HG03354 (cell line): ENCODE results near the gene WDR1.

Source experiments
- ATAC-seq: cut with Tn5 transposase; IDR thresholded peaks from one replicate; pipeline ENCODE4 v1.9.1; 2021; ENCODE audit warnings: mild to moderate bottlenecking; ENCODE audit not compliant: unreplicated experiment, poor library complexity, severe bottlenecking

Gene WDR1

GRCh38 chr4:10115797-10116568 lies 616 bp downstream of the WDR1 start:
- ATAC-seq = peak; percentile 33

GRCh38 chr4:10115271-10115796 lies 1.3 kb downstream of the WDR1 start:
- no peak for ATAC-seq

GRCh38 chr4:10114607-10115006 lies 2.0 kb downstream of the WDR1 start:
- ATAC-seq = no peak

- no peak for ATAC-seq
These were observed 2.5 kb downstream of the WDR1 start for GRCh38 chr4:10114147-10114546.

- ATAC-seq = no peak
These were observed 3.1 kb downstream of the WDR1 start for GRCh38 chr4:10113362-10114047.

- ATAC-seq = no peak
These were observed 3.8 kb downstream of the WDR1 start for GRCh38 chr4:10112658-10113284.

- ATAC-seq = no peak
These were observed 5.4 kb downstream of the WDR1 start for GRCh38 chr4:10111067-10111801.

- no peak for ATAC-seq
These were observed 6.5 kb downstream of the WDR1 start for GRCh38 chr4:10109995-10110670.

GRCh38 chr4:10108818-10109783 lies 7.5 kb downstream of the WDR1 start:
- no peak for ATAC-seq

GRCh38 chr4:10108391-10108790 lies 8.2 kb downstream of the WDR1 start:
- no peak for ATAC-seq

GRCh38 chr4:10107111-10108091 lies 9.2 kb downstream of the WDR1 start:
- no peak for ATAC-seq

- no peak for ATAC-seq
These were observed 10.1 kb downstream of the WDR1 start for GRCh38 chr4:10106421-10107039.

GRCh38 chr4:10105920-10106319 lies 10.7 kb downstream of the WDR1 start:
- no peak for ATAC-seq

- no peak for ATAC-seq
These were observed 11.2 kb downstream of the WDR1 start for GRCh38 chr4:10105421-10105820.

GRCh38 chr4:10104991-10105276 lies 11.7 kb downstream of the WDR1 start:
- no peak for ATAC-seq

- ATAC-seq = no peak
These were observed 12.2 kb downstream of the WDR1 start for GRCh38 chr4:10104211-10104990.
